T-helper 2 cell treated with Interferon-gamma antibody and Interleukin-4, amounts not matched to agents 100 ng/mL and 5 ng/mL, for 36 hours (primary cell): ENCODE measurements around the gene TMTC1. TPM values are rescaled to one million over a fixed set of nuclear protein-coding genes. Genes with fewer than 3 reads are reported as not detected.

Source experiments
- intact Hi-C: fragments of 100-400 bp; cut with micrococcal nuclease; formaldehyde crosslinking; loops from one replicate; pipeline ENCODE4 v1.15.1; 2023
- total RNA-seq: library from RNA; stranded (reverse); gene quantifications from 2 replicates; pipeline ENCODE4 v1.2.3, GENCODE V29; 2022

TMTC1 gene
- total RNA-seq, 1 donor from 2014 or later: 0.39 TPM

DNA sequence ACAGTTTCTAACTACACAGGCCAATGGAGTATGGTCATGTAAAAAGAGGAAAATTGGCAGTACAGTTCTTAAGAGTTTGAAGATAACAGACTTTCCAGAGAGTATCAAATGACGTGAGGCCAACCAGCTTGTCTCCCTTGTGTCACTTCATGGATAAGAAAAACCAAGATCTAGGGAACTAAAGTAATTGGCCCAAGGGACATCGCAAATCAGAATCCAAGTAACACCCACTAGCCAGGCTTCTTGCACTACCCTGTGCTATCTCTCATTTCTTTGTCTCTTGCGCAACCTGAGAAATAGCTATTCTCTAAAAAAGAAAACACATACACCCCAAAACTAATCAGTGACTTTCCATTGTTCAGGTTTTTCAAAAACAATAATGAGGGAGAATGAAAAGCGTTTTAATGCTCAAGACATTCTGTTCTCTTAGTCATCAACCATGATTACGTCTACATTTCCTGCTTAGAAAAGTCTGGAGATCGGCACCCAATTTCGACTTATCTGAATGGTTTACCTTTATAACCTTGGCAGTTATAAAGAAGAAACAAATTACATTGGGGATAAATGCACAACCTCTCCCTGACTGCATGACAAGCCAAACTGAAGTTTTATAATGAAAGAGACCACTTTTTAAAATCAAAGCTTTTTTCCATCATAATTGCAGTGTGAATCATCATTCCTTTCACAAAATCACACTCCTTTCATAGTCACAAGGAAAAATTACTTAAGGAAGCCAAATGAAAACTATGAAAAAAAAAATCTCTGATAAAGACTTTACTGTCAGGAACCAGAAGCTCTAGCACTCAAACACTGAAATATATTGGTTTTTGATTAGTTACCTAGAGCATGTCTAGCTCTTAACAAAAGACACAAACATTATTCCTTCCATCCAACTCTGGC, 42.1 kb downstream of the TMTC1 start:
- intact Hi-C loops: no loop called here

DNA sequence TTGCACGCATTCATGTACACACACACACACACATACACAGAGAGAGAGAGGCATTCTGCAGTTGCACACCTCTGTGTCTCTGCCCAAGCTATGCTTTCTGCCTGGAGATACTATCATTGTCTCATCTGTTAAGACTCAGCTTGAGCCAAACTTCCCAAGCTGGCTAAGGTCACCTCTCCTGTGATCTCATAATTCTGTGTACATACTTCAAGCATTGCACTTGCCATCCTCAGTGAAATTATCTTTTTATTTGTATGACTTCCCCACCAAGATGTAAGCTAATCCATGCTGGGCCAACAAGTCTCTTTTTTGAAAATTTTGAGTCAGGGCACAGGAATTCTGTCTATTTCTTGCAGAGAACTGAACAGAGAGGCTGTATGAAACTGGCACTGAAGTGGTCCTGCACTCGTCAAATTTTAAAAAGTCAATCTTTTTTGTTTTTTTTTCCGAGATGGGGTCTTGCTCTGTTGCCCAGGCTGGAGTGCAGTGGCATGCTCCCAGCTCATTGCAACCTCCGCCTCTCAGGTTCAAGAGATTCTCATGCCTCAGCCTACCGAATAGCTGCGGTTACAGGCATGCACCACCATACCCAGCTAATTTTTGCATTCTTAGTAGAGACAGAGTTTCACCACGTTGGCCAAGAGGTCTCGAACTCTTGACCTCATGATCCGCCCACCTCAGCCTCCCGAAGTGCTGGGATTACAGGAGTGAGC, 44.3 kb downstream of the TMTC1 start:
- intact Hi-C loops: no loop called here

DNA sequence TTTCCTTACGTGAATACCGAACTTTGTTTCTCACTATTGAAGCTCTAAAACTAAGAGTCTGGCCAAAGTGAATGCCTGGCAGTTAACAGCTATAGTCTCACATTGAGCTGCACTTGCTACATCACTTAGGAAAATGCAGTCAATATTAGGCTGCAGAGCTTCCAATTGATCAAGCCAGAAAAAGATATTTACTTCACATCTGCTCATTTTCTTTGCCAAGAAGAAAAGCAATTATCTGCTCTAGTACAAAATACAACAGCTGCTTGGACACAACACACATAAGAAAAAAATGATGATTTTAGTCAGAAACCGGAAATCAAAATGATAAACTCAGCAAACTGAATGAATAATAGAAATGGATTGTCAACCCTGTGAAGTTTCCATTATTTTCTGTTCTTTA, 45.4 kb downstream of the TMTC1 start:
- intact Hi-C loops: no loop called here

DNA sequence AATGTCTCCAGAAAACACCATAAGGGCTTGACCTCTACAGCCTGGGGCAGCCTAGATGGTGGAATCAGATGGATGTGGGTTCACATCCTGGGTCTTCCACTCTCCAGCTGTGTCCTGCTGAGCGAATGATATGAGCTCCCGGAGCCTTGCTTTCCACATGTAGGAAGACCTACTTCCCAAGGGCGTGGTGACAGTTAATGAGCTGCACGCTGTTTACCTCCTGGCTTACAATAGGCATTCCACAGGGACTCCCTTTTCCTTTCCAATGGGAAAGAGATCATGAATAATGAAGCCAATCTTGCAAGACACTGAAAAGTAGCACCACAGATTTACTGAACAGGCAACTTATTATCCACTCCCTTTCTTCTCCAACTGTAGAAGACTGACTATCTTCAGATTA, 46.1 kb downstream of the TMTC1 start:
- intact Hi-C loops: no loop called here

DNA sequence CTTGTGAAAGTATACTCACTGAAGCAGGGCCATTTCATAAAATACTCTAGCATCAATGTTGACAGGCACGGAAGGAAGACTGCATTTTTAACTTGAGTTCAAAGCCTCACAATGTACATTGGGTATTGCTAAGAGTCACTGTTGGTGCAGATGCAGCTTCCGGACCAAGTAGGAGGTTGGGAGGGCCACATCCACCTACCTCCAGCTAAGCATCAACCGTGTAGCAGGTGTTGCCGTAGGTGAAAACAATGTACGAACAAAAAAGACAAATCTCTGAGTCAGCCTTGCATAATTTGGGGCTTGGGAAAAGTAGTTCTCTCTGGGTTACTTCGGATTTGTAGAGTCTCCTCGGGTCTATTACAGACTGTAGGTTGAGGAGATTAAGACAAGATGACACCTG, 48.1 kb downstream of the TMTC1 start:
- intact Hi-C loops: no loop called here

DNA sequence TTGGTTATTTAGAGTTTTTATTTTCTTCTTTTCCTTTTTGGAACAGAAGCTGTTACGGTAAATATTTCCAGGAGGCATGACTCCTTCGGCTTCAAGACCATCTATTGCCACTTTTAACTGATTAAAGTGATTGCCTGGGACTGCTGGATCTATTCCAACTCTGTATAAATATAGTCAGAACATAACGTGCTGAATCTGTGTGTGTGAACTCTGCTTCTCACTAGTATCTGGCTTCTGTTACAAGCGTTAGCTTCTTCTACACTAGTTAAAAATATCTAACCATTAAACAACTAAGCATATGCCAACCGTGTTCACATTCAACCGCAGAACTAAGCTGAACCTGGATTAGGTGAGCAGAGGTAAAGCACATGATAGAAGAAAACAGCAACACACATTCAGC, 49.0 kb downstream of the TMTC1 start:
- intact Hi-C loops: no loop called here

DNA sequence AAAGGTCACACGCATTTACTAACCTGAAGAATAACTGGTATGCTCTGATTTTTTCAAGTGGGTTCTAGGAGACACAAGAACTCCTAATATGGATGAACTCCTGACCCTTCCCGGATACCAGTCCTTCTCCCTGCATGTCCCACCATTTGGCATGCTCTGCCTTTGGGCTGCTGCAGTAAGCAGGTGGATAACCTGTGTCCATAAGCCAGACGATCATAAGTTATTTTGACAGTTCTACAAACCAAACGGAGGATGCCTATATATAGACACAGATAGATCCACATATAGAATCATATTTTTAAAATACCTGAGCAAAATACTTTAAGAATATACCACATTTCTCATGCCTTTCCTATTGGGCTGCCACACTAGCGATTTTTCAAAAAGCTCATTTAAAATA, 49.4 kb downstream of the TMTC1 start:
- intact Hi-C loops: no loop called here

DNA sequence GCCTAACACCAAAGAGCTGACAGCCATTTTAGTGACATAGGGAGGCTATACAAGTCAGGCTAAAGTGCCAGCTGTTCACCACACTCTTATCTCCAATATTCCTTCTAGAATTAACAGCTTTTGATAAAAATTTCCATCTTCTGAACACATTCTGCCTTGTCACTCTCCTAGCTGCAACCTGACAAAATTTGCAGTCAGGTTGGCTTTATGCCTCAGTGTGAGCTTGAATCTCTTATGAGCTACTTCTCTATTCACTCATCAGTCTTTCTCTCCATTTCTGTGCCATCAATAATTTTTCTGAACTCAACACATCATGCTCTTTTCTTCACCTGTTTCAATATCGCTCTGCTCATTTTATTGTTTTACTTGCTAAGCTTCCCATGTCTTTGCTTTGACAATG, 50.2 kb downstream of the TMTC1 start:
- intact Hi-C loops: no loop called here

DNA sequence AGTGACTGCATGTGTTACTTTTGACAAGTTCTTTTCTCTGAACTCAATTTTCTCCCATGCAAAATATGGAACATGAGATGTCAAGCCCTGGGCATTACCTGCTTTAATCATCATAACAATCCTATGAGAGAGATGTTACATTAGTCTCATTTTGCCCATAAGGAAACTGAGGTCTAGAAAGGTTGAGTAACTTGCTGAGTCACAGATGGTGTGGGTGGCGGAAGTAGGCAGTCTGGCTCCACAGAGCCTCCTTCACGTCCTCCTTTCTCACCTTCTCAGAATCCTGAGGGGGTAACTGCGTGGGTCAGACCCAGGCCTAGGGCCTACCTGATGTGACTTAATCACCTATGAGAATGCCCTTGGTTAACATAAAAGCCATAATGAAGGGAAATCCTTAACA, 50.7 kb downstream of the TMTC1 start:
- intact Hi-C loops: no loop called here

DNA sequence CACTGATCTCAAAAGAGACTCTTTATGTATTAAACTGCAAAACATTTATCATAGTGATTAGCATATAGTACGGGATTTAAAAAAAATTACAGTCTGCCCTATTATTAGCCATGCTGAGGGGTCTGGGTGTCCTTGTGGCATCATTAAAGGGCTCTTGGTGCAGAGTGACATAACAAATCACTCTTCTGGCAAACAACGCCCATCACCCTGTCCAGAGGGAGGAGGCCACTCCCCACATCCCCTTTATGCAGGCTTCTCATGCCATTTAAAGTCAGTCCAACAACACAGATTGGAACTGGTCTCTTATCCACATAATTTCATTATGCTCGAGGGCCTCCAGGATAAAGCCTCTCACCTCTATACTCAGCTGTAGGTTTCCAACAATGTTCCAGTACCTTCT, 51.1 kb downstream of the TMTC1 start:
- intact Hi-C loops: no loop called here

DNA sequence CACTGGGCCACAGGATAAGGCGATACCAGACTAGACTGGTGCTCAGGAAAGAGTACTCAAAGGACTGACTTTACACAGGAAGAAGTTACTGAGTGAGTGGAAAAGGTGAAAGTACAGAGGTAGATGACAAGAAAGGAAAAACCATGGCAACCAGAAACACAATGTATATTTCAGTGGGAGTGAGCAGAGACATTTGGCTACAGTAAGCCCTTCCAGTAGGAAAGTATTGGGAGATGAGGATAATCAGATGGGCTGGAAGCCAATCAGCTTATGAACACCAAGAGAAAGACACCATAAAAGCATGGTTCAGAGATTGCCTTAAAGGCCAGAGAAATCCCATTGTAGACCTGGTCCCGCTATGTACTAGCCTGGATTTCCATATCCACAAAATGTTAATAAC, 51.6 kb downstream of the TMTC1 start:
- intact Hi-C loops: no loop called here

DNA sequence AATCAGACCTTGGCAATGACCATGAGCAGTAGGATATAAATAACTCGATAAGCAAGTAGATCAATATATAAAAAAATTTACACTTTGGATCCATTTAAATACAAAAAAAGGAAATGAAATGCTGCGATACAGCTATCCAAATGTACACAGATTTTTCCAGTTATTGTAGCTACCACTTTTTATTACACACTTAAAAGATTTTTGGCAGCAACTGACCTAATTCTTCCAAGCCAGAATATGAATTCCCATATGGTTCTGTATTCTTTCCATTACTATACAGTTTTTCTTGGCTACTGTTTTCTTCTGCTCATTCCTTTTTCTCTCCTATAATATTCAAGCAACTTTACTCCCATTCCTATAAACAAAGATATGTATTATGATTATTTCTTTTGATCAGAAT, 52.2 kb downstream of the TMTC1 start:
- intact Hi-C loops: no loop called here

DNA sequence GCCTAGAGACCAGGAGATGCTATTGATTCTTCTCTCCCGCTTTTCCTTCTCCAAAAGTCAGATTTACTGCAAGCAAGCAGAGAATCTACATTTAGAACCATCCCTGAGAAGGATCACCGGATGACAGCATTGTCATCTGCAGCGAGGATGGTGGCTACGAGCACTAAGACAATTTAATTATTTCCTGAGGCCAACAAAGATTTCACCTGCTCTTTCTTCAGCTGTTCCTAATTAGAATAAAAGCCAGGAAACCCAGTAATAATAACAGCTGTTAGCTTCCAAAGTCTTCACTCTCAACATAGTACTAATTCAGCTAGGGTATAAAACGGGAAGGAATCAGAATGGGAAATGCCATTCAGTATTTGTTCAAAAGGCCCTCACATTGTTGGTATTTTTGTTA, 53.3 kb downstream of the TMTC1 start:
- intact Hi-C loops: no loop called here

DNA sequence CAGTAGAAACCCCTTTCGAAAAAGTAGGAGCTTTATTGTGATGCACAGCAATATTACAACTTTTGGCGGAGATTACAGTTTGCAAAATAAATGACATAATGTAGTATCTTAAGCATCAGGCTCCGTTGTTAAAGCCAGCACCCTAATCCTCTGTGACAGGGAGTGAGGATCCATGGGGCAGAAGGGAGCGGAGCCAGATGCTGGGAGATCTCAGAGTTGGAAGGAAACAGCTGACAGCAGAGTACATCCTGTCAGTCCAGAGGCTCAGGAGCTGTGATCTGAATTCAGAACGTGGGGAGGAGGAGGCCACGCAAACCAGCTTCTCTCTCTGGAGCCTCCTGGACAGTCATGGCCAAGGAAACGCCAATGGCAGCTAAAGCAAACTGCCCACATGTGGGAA, 55.7 kb downstream of the TMTC1 start:
- intact Hi-C loops: no loop called here

DNA sequence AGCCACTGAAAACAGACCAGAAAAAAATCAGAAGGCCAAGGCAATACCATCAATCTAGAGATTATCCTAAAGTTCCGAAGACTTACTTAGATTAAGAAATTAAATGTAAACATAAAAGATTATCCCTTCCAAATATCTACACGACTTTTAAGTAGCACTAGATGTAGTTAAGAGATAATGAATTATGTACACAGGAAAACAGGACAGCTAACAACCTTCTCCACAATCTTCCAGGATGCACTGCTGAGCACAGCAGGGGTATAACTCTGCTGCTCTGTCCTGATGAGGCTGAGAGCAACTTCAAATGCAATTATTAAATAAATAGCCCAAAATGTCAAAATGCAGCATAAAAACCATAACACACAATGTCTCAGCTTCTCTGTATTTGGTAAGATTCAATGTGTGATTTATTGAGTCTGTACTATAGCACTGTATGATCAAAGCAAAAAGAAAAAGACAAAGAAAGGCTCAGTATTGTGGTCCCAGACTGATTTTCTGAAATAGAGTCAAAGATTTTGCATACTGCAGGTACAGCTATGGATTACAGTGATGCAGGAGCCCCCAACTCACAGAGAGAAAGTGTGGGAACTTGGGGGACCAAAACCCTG, 56.9 kb downstream of the TMTC1 start:
- intact Hi-C loops: no loop called here

DNA sequence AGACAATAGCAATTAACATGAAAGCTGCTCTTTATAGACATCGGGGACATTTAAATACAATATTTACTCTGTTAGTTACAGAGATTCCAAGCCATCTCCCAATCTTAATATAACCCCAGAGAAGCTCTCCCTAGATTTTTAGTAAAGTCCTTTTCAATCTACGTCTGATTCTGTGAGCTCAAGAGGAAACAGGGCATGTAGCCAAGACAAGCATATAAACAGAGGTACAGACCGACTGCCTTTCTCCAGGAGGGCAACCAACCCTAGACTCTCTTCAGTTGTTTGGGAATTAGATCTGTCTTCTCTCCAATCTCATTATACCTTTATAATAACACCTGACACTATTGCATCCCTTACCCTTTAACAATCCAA, 57.4 kb downstream of the TMTC1 start:
- intact Hi-C loops: no loop called here

DNA sequence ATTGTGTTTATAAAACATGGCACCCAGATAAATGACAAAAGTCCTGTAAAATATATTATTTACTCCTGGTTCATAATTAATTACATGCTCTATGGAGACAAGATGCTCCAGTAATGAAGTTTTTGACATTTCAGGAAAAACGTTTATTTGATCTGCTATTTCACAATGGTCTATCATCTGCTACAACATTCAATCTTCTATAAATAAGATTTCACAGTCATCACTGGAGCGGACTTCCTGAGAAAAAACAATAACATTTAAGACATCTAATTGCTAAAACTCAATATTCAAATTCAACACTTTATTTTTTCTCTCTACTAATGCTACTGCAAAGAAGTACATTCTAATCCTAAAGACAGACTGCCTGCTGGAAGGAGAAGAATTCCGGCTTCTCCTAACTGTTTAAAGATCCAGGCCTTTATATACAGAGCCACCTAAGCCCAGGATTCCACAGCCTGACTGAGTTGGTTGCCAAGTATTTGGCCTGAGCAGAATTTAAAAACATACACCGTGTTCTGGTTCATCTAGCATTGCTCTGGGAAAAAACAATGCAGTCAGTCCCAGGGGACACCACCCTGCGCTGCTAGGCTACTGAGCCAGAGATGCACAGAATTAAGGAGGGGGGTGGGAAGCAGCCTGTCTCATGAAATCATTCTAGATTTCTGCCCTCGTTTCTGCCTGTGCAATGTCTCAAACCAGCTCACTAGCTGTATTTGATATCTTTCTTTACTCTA, 58.0 kb downstream of the TMTC1 start:
- intact Hi-C loops: no loop called here

DNA sequence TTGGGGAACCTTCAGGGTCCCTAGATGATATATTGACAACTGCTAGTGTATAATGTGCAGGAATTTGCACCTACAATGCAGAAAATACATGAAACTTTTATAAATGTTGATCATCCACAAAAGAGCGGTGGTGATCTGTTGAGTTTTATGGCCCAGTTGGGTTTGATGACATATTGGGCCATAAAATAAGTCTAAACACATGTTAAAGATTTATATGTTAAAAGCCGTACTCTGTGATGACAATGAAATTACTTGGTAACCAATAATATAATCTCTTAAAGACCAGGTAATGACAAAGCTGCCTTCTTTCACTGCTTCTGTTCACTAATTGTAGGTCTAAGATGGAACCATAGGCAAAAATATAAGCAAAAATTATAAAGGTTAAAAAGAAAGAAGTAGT, 61.6 kb downstream of the TMTC1 start:
- intact Hi-C loops: no loop called here

DNA sequence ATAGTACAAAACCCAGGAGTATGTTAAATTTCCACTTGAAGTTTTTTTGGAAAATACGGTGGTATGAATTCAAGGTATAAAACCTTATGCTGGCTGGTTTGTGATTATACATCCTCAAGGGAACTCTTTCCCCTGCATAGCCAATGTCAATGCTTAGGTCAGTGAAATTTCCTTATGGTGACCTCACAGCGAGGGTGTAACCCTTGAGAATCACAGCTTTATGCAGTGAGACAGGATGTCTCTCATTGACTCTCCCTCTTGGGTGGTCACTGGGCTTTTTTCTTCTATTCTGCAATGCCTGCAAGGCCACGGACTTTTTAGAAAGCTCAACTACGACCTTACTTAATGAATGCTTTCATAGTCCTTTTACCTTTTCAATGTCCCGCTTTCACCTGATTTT, 64.4 kb downstream of the TMTC1 start:
- intact Hi-C loops: no loop called here

DNA sequence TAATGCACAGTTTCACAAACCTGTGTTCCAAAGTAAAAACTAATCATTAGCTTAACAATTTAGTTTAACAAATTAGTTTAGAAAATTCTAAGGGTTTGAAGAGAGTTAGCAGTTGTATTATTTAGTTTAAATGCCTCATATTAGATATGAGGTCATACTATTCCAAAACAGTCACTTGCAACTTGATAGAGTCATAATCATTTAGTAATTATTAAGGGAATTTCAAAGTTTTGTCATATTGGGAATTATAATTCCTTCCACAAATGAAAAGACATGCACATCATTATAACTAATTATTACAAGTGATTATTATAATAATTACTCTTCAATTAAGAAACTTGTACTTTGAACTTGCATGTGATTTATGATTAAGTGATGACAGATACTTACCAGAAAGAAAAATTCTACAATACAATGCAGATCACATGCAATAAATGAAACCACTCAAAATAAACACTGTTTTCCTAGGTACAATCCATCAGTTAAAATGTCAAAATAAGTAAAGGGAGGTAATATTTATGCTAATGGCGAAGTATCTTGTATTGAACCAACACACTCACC, 66.1 kb downstream of the TMTC1 start:
- intact Hi-C loops: no loop called here

DNA sequence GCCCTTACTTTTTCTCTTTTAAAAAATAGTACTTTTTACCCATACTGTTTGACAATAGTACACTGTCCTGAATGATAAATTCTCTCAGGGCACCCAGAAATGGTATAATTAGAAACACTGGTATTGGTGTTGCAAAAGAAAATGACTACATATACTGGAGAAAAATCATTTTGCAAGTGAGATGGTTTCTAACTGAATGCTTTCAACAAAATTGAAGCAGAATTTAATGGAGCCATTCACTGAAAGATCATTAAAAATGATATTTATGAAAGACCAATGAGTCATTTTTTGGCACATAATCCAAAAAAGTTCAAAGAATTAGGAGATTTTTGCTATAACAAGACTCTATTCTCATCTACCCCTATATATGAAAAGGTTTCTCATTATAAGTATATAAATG, 68.8 kb downstream of the TMTC1 start:
- intact Hi-C loops: no loop called here

DNA sequence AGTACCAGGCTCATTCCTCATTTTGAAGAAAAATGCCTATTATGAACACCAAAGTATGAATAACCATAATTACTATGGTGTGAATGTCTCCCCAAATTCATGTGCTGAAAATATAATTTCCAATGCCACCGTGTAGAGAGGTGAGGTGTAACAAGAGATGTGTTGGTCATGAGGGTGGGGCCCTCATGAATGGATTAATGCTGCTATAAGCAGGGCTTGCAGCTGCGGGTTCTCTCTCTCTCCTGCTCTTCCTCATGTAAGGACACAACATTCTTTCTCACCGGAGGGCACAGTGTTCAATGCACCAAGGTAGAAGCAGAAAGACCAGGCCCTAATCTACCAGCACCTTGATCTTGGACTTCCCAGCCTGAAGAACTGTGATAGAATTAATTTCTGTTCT, 70.0 kb downstream of the TMTC1 start:
- intact Hi-C loops: no loop called here
